ENCODE measurements around the gene RPGRIP1L.

The RPGRIP1L gene

DNA sequence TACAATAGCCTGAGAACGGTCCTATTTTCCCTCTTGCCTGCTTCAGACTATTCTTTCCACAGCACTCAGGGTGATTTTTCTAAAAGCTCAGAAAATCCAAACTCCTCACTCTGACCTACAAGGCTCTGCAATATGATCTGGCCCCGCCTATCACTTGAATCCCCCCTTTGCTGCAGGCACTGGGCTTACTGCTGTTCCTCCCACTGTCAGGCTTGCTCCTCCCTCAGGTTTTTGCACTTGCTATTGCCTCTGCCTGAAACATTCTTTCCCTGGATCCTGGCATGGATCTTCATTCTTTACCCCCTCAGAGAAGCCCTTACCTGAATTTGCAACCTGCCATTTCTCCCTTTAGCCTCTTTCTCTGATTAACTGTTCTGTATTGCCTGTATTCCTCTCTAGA is 52.3 kb downstream of the RPGRIP1L start:
- DNase-seq (ENCODE audit: low spot score): no peak

DNA sequence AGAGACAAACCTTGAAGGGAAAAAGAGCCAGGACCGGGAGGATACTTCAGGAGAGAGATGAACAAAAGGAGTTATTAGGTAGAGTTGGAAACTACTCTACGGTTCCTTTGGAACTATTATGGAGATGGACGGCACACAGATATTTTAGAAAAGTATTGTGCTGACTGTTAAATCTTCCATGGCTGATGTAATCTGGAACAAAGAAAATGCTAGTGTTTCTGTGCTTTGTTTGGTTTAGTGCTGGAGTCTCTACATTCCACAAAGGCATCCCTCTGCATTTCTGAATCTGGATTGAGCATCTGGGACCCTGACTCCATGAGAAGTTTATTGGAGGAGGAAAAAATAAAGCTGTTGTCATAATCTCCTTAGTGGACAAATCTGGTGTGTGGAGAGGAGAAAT is 57.2 kb downstream of the RPGRIP1L start:
- no peak for DNase-seq (ENCODE audit: low spot score)

DNA sequence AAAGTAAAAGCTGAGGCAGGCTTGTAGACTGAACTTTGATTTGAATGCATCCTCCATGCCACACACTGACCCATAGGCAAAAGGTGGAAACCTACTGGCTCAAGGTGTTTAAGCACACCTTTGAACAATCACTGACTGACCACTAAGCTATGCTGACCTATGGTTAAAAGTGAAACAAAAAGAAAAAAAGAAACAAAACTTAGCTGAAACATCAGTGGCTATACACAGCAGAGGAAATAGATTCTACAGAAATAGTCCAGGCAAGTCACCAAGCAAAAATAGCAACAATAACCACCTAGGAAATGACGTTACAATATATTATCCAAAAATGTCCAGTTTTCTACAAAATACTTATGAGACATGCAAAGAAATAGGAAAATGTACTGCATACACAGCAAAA is 60.2 kb downstream of the RPGRIP1L start:
- DNase-seq (ENCODE audit: low spot score): no peak

DNA sequence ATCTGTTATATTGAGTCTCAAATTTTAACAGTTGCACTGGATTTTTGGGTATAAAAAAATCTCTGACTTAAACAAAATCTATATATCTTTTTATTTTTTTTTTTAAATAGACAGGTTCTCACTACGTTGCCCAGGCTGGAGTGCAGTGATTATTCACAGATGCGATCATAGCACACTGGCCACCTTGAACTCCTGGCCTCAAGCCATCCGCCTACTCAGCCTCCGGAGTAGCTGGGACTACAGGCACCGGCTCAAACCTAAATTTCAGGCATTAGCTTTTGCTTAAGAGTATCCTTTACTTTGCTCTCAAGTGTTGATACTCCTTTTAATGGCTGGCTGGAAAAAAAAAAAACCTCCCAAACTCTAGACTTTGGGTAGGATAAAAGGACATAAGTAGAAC is 61.6 kb downstream of the RPGRIP1L start:
- DNase-seq (ENCODE audit: low spot score): no peak

DNA sequence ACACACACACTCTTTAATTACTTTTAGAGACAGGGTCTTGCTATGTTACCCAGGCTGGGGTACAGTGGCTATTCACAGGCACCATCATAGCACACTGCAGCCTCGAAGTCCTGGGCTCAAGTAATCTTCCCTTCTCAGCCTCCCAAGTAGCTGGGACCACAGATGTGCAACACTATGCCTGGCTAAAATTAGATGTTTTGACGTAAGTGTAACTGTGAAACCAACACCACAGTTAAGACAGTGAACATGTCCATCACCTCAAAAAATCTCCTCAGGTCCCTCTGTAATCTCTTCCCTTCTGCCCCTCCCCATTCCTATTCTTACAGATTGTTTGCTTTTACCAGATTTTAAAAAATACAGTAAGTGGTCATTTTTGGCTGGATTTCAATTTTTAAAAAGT is 66.7 kb downstream of the RPGRIP1L start:
- no peak for DNase-seq (ENCODE audit: low spot score)

DNA sequence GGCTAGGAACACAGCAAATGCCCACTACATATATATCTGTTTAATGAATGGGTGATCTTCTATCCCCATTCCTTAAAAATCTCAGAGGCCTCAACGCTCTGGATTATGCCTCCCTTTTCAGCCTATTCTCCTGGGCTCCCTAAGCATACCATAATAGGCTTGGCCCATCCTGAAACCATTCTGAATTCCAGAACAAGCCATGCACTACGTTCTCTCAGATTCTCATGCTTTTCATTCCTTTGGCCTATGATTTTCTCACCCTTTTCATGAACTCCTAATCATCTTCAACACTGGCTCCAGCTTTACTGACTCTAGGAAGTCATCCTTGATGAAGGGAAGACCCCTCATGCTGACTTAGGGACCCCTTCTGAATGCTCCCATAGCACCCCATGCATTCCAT is 71.1 kb downstream of the RPGRIP1L start:
- no peak for DNase-seq (ENCODE audit: low spot score)

DNA sequence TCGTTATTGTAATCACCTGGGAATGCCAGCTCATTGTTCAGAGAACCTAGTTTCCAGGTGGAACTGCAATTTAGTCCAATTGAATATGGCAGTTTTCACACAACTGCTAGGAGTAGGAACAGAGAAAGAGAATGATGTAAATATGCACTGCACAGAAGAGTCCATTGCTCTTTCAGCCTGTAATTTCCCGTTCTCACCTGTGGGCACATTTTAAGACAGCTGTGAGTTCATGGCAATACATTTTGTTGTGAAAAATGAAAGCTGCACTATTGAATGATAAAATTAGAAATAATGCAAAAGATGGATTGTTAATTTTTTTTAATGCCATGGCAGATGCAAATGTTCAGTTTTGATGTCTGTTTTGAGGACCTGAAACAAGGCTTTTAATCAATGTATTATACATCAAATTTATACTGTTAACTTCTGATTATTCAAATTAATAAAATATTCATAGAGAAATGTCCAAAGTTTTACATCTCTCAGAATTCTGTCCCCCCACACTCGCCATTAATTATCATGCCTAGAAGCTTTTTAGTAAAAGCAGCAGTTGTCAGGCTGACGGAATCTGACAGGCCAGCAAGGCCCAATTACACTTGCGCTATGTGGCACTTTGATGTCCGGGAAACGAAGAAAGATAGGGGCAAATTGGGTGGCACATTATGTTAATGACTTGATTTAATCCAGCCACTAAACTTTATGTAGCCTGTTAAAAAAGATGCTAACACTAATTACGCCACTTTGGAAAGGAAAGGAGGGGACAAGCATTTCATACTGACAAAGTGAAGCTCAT is 72.2 kb downstream of the RPGRIP1L start:
- DNase-seq (ENCODE audit: low spot score): no peak

DNA sequence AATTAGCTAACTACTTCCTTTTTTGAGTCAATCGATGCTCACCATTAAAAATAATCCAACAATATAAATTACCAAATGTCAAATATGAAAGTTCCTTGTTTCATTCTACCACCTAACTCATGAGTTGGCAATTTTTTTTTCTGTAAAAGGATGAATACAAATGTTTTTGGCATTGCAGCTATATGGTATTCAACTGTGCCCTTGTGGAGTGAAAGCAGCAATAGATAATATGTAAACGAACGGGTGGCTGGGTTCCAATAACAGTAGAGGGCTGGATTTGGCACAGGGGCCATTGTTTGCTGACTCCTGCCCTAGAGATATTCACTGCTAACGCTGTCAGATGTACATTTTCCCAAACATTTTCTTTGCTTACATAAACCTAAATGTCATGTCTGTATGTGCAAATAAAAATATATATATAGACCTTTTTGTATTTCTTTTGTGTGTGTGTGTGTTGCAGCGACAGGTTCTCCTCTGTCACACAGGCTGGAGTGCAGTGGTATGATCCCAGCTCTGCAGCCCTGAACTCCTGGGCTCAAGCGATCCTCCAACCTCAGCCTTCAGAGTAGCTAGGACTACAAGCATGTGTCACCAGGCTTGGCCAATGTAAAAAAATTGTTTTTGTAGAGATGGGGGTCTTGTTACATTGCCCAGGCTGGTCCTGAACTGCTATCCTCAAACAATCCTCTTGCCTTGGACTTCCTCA is 73.9 kb downstream of the RPGRIP1L start:
- no peak for DNase-seq (ENCODE audit: low spot score)

DNA sequence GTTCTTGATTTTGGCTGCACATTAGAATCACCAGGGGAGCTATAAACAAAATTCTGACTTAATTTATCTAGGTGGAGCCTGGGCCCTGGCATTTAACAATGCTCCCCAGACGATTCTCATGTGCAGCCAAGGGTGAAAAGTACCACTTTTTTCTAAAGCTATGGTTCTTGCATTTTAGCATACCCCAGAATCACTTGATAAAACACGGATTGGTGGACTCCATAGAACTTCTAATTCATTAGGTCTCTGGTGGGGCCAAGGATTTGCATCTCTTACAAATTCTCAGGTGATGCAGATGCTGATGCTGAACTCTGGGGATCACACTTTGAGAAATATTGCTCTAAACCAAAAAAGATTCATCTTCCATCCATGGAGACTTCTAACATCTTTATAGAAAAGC is 74.5 kb downstream of the RPGRIP1L start:
- no peak for DNase-seq (ENCODE audit: low spot score)

DNA sequence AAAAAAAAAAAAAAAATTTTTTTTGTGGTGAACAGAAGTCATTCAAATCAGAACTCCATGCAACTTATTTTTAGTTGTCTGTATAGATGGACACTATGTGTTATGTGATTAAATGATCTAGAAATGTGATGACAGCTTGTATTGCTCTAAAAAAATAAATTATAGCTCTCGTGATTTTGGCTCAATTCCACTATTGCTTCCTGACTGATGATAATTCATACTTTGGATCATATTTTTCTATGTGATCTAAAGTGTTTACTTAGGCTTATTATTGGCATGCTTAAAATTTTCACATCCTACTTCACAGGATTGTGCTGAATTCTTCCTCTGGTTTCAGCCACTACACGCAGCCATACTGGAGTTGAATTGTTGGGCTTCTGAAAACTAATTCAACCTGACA is 76.8 kb downstream of the RPGRIP1L start:
- no peak for DNase-seq (ENCODE audit: low spot score)

DNA sequence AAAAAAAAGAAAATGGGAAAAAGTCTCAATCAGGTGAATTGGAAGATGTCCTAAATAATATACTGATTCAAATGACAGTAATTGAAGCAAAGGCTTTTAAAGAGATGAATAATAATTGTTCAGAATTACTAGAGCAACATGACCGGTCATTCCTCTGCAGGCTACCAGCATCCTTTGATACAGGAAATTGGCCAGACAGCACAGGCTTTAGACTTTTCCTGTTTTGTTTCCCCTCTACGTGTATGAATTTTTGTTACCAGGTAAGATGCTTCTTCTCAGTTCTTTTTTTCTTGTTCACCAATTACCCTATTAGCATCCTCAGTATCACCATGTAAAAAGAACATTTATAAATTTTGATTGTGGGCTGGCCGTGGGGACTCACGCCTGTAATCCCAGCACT is 77.5 kb downstream of the RPGRIP1L start:
- DNase-seq (ENCODE audit: low spot score): no peak

DNA sequence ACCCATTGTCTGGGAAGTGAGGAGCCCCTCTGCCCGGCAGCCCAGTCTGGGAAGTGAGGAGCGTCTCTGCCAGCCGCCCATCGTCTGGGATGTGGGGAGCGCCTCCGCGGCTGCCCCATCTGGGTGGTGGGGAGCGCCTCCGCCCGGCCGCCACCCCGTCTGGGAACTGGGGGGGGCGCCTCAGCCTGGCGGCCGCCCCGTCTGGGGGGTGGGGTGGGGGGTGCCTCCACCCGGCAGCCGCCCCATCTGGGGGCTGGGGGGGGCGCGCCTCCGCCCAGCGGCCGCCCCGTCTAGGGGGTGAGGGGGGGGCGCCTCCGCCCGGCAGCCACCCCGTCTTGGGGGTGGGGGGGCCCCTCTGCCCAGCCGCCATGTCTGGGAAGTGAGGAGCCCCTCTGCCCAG is 78.4 kb downstream of the RPGRIP1L start:
- DNase-seq (ENCODE audit: low spot score): no peak

DNA sequence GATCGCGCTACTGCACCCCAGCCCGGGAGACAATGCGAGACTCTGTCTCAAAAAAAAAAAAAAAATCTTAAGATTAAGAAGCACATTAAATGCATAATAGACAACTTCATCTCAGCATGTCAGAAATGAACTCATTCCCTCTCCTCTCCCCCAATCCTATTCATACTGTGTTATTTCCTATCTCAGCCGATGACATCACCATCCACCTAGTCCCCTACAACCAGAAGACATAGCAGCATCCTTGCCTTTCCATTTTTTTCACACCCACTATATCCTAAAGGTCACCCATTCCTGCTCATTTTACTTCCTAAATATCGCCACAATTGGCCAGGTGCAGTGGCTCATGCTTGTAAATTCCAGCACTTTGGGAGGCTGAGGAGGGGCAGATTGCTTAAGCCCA is 81.3 kb downstream of the RPGRIP1L start:
- no peak for DNase-seq (ENCODE audit: low spot score)

DNA sequence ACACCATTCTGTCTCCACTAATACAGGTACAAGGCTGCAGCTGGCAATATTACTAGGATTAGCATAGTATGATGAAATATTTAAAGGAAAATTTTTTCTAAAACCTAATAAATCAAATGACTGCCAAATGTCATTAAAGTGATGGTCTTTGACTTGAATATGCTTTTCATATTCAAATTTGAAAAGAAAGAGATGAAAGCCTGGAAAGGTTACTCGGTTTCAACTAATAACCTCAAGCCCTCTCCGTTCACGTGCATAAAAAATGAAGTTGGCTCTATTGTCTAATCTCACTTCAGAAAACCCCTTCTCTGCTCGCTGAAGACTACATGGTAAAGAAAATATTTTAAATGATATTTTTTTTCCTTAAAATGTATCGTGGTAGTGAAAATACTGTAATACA is 83.2 kb downstream of the RPGRIP1L start:
- no peak for DNase-seq (ENCODE audit: low spot score)

DNA sequence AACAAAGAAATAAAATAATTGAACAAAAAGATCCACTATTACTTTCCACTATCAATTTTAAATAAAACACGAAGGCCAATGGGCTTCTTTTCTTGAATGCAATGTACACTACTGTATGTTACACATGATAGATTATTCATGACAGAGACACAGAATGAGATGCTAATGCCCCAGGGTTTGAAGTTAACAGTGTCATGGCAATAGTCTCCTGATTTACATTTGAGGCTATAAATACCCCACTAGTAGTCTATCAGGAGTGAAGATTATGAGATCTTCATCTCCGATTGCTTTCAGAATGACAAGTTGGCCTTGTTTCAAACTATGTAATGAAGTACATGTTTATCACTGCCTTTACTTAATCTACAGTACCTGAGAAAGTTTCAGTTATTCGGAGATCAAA is 84.4 kb downstream of the RPGRIP1L start:
- no peak for DNase-seq (ENCODE audit: low spot score)

DNA sequence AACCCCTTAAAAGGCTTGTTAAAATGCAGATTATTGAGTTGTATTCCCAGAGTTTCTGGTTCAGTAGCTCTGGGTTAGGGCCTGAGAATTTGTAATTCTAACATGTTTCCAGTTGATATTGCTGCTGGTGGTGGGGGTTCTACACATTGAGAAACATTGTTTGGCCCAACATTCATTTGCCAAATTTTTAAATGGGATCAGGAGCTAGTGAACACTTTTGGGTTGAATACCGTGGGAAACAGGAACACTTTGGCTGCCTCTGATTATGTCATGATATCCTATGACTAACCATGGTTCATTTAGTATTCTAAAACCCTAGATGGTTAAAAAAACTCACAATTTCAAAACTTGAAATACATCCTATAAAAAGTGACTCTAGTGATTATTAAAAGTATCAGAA is 89.3 kb downstream of the RPGRIP1L start:
- no peak for DNase-seq (ENCODE audit: low spot score)

DNA sequence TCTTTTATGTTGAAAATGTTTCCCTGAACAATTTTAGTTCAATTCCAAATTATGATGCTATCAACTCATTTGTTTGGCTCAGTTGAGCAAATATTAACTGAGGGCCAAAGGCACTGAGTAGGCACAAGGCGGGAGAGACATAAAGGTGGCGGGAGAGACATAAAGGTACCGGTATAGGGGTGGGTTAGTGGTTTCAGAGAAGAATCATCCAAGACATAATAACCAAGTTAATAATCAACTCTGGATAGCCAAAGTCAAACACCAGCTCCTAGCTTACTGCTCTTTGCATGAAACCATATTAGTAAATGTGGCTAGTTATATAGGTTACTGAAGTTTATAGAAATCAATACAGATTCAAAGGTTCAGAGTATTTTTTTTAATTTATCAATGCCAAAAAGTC is 91.7 kb downstream of the RPGRIP1L start:
- DNase-seq (ENCODE audit: low spot score): peak; percentile 2

DNA sequence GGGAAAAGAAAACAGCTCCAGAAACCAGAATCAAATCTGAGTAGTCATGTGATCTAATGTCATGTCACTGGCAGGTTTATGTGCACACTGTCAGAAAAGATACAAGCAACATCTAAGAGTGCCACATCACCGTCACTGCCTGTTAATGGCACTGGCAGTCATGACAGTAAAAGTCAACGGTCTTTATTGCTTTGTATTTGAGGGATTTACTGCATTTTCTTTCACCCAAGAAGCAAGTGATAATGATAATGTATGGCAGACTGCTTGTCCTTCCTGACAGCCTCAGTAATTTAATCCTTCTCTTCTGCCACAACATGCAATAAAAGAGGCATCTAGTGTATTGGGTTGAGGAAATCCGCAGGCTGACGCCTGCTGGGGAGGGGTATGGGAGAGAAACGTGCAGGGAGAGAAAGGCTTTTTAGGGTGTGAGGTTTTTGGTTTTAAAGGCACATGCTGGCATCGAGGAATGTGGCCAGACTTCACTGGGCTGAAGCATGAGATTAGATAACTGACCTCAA is 92.4 kb downstream of the RPGRIP1L start:
- DNase-seq (ENCODE audit: low spot score): no peak

DNA sequence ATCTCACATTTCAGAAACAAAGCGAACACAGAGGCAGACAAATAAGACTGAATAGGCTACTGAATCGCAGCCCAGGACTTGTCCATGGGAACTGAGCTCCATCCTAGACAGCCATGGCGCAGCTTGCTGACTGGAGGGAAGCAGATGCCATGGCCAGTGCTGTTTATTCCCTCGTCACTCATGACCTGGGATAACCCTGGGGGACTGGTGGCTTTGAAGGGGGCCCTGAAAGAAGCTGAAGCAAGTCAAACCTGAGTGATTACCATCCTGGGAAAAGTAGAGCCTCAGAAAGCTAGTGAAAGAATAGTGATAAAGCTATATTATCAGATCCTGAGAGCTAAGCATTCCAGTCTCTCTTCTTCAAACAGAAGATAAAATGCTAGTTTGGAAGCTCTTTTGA is 94.1 kb downstream of the RPGRIP1L start:
- DNase-seq (ENCODE audit: low spot score): no peak

DNA sequence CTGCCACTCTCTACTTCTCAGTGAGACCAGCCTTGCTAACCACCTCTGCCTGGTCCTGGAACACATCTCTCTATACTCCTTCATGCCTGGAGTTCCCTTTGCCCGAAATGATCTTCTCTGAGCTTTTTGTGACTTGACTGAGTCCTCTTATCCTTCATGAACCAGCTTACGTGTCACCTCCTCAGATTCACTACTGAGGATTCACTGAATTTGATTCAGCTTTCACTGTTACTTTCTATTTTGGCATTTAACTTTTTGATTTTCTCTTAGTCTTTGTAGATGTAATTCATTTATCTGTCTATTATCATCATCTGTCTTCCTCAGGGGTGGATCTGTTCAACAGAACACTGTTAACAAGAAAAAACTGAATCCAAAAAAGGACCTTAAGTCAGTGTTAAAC is 95.6 kb downstream of the RPGRIP1L start:
- DNase-seq (ENCODE audit: low spot score): no peak

DNA sequence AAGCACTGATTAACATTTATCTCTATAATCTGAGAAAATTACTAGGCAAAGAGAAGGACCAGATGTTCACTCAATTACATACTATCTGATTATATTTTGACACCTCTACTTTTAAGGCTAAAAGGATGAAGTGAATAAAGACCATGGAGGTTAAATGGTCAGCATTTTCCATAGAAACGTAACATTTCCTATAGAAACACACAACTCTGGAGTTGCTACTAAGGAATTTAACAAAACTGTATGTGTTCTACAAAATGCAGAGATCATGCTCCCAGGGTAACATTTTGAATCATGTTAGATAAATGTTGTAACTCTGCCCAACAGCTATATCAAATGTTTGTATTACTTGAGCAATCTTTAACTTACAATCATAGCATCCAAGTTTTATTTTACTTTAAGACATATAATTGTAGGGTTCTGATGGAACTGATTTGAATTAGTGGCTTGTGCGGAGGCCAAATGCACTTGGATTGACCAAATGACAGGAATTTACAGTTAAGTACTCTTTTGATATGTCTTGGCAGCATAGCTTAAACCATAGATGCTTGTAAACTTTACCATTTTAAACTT is 97.7 kb downstream of the RPGRIP1L start:
- DNase-seq (ENCODE audit: low spot score): no peak

DNA sequence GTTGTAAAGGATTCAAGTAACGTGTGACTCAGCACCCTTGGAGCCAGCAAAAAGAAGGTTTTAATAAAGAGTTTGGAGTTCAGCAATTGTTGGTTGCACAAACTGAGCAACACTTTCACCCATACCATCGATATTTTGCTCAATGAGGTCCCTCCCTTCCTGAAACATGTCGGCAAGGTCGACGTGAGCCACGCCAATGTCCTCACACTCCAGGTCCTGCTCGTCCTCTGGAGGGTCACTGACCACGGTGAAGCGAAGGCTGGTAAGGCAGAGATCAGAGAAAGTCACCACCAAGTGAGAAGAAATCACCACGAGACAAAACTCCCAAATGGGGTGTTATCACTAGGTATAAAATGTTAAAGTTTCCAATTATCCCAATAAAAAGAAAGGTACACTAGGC is 98.3 kb downstream of the RPGRIP1L start:
- no peak for DNase-seq (ENCODE audit: low spot score)

DNA sequence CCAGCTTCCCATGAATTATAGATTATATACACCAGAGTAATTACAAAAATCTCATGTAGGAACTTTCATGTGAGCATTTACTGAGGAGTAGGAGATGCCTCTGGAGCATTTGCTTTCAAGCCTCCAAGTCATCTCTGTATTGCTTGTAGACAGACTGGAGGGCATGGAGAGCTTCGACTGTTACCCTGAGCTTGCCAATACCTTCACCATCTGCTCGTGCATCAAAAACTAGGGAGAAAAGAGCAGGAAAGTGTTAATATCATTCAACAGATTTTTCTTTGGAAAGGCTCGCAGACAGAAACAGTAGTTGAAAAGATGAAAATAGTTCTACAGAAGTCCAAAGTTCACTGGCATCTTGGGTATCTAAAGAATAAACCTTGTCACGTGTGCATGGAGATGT is 101.7 kb downstream of the RPGRIP1L start:
- DNase-seq (ENCODE audit: low spot score): no peak

Data from kidney tubule cell (primary cell).